ENCODE data around the gene MFNG. TPM values are rescaled to one million over a fixed set of nuclear protein-coding genes. Genes with fewer than 3 reads are reported as not detected.
"Not testable (repeated sequence)": the region's sequence is repeated elsewhere in the genome, so short reads cannot be mapped to it uniquely, and the experiment has no call there.

Gene MFNG, protein sequence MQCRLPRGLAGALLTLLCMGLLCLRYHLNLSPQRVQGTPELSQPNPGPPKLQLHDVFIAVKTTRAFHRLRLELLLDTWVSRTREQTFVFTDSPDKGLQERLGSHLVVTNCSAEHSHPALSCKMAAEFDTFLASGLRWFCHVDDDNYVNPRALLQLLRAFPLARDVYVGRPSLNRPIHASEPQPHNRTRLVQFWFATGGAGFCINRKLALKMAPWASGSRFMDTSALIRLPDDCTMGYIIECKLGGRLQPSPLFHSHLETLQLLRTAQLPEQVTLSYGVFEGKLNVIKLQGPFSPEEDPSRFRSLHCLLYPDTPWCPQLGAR
- total RNA-seq = 1.2 and 2.6 TPM in 2 replicates
- 6.4 and 9.2 TPM in 2 replicates for polyA plus RNA-seq

DNA sequence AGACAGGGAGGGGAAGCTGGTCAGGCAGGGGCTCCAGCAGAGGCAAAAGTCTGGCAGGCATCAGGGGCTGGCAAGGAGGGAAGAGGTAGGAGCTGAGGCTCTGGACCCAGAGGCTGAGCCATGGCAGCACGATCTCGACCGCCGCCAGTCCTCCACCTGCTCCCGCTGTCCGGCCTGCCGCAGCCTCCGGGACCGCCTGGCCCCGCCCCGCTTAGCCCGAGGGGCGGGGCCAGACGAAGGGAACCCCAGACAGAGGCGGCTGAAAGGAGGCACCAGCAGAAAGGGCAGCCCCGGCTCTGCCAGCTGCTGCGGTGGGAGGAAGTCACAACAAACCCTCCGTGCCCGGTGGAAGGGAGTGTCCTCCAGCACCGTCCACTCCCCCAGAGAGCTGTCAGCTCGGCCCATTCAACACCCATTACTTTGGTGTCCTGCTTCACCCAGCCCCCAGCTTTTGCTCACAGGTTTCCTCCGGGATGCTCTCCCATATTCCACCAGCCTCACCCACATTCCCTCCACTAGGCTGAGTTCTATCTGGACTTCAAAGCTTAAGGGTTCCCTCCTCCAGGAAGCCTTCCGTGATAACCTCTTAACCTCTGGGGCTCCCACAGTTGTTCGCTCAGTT, at the start of gene MFNG:
Gene MFNG (minus strand): TSS at position 161 of the 622 bp plus-strand sequence. CDS start 207 bp downstream, outside the sequence.
- no peaks in the 10 kb centered on the region for H3K9me3 ChIP-seq (ENCODE audit: low read depth)
- TF ChIP-seq, protein P1, sequence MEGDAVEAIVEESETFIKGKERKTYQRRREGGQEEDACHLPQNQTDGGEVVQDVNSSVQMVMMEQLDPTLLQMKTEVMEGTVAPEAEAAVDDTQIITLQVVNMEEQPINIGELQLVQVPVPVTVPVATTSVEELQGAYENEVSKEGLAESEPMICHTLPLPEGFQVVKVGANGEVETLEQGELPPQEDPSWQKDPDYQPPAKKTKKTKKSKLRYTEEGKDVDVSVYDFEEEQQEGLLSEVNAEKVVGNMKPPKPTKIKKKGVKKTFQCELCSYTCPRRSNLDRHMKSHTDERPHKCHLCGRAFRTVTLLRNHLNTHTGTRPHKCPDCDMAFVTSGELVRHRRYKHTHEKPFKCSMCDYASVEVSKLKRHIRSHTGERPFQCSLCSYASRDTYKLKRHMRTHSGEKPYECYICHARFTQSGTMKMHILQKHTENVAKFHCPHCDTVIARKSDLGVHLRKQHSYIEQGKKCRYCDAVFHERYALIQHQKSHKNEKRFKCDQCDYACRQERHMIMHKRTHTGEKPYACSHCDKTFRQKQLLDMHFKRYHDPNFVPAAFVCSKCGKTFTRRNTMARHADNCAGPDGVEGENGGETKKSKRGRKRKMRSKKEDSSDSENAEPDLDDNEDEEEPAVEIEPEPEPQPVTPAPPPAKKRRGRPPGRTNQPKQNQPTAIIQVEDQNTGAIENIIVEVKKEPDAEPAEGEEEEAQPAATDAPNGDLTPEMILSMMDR (IDR thresholded peaks at IDR 0.05; ENCODE audit: low read depth, low read length) = no peak
- H3K4me1 ChIP-seq (ENCODE audit: low read depth) = peaks cover 40% of the 10 kb centered on the region
- no peaks in the 10 kb centered on the region for H3K27me3 ChIP-seq
- peak; percentile 25 to 71 for DNase-seq (ENCODE audit: low read depth in 1 of 2, low spot score in 1 of 2)
- no peaks in the 10 kb centered on the region for H3K36me3 ChIP-seq
- no peak within 1 kb of the TSS for H3K4me3 ChIP-seq
- H3K27ac ChIP-seq = no peak within 1 kb of the TSS

DNA sequence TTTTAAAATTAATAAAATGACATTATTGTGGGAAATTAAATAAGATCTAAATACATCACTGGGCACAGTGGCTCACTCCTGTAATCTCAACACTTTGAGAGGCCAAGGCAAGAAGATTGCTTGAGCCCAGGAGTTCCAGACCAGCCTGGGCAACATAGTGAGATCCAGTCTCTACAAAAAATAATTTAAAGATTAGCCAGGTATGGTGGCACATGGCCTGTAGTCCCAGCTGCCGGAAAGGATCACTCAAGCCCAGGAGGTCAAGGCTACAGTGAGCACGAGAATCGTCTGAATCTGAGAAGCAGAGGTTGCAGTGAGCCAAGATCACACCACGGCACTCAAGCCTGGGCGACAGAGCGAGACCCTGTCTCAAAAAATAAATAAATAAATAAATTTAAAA, 49.0 kb upstream of the MFNG start:
- Histone ChIP-seq H3K36me3 (no peaks in the 10 kb centered on the region), H3K4me3 (no peak overlapping the region), H3K27me3 (no peaks in the 10 kb centered on the region), H3K4me1 (ENCODE audit: low read depth) (peaks cover 3% of the 10 kb centered on the region), H3K9me3 (ENCODE audit: low read depth) (no peaks in the 10 kb centered on the region), H3K27ac (no peak overlapping the region)
- DNase-seq (ENCODE audit: low read depth in 1 of 2, low spot score in 1 of 2) = no peak
- TF ChIP-seq, protein P1 (IDR thresholded peaks at IDR 0.05; ENCODE audit: low read depth, low read length) = no peak

DNA sequence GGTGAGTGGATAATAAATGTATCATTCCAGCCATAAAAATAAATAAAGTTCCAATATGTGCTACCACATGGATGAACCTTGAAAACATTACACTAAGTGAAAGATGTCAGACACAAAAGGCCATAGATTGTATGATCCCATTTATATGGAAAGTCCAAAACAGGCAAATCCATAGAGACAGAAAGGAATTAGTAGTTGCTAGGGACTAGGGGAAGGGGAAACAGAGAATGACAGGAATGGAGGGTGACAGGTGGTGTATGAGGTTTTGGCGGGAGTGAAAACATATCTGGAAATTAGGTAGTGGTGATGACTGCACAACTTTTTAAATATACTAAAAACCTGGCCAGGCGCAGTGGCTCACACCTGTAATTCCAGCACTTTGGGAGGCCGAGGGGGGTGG, 48.3 kb upstream of the MFNG start:
- no peaks in the 10 kb centered on the region for H3K9me3 ChIP-seq (ENCODE audit: low read depth)
- no peak overlapping the region for H3K4me3 ChIP-seq
- no peak for DNase-seq (ENCODE audit: low read depth in 1 of 2, low spot score in 1 of 2)
- peaks cover 3% of the 10 kb centered on the region for H3K4me1 ChIP-seq (ENCODE audit: low read depth)
- TF ChIP-seq, protein P1 (IDR thresholded peaks at IDR 0.05; ENCODE audit: low read depth, low read length) = no peak
- no peaks in the 10 kb centered on the region for H3K27me3 ChIP-seq
- H3K36me3 ChIP-seq = no peaks in the 10 kb centered on the region
- no peak overlapping the region for H3K27ac ChIP-seq

DNA sequence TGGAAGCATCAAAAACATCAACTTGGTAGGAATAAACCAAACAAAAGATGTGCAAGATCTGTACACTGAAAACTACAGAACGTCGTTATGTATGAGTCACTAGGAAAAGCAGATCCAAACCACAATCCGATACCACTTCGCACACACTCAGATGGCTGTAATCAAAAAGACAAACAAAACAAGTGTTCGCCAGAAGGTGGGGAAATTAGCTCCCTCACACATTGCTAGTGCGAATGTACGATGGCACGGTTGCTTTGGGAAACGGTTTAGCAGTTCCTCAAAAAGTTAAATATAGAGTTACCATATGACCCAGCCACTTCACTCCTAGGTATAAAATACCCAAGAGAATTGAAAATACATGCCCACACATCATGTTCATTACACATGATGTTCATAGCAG, 47.8 kb upstream of the MFNG start:
- TF ChIP-seq, protein P1 (IDR thresholded peaks at IDR 0.05; ENCODE audit: low read depth, low read length) = no peak
- DNase-seq (ENCODE audit: low read depth in 1 of 2, low spot score in 1 of 2) = peak in 1 of 2 donors; percentile 88
- peaks cover 1% of the 10 kb centered on the region for H3K4me1 ChIP-seq (ENCODE audit: low read depth)
- H3K27ac ChIP-seq = no peak overlapping the region
- no peaks in the 10 kb centered on the region for H3K27me3 ChIP-seq
- no peak overlapping the region for H3K4me3 ChIP-seq
- H3K36me3 ChIP-seq = no peaks in the 10 kb centered on the region
- no peaks in the 10 kb centered on the region for H3K9me3 ChIP-seq (ENCODE audit: low read depth)

DNA sequence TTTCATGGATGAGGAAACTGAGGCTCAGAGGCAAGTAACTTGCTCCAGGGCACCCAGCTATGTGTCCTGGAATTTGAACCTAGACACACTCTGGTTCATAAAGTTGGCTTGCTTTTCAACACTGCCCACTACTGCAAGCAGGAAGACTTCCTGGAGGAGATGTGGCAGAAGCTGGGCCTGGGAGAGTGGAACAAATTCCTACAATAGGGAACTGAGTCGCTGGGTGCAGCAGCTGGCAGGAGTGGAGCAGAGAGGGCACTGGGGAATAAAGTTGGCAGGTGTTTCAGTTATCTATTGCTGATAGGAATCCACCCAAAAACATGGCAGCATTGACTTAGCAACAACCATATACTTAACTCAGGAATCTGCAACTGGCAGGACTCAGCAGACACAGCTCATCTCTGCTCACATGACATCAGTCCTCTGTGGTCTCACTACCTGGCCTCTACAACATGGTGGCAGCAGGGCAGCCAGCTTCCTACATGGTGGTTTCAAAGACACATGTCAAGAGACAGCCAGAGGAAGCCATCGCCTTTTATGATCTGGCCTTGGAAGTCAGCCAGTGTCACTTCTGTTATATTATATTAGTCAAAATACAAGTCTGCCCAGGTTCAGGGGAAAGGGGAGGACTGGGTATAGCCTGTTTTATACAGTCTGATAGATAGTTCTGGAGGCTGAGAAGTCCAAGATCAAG, 43.6 kb upstream of the MFNG start:
- H3K9me3 ChIP-seq (ENCODE audit: low read depth) = no peaks in the 10 kb centered on the region

DNA sequence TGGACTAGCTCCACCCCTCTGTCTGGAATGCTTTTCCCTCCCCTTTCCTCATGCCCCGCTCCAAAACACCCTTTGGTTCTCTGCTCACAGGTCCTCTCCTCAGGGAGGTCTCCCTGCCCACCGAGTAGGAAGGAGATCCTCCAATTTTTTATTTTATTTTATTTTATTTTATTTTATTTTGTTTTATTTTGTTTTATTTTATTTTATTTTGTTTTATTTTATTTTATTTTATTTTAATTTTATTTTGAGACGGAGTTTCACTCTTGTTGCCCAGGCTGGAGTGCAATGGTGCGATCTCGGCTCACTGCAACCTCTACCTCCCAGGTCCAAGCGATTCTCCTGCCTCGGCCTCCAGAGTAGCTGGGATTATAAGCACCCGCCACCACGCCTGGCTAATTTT, 41.8 kb upstream of the MFNG start:
- not testable (repeated sequence) for DNase-seq (ENCODE audit: low read depth in 1 of 2, low spot score in 1 of 2); H3K4me1 ChIP-seq (ENCODE audit: low read depth); H3K4me3 ChIP-seq; H3K9me3 ChIP-seq (ENCODE audit: low read depth); H3K27me3 ChIP-seq; H3K27ac ChIP-seq; H3K36me3 ChIP-seq

More for the DNA sequence above, 43.6 kb upstream of the MFNG start:
- Histone ChIP-seq H3K4me3 (no peak overlapping the region), H3K4me1 (ENCODE audit: low read depth) (no peaks in the 10 kb centered on the region), H3K36me3 (no peaks in the 10 kb centered on the region), H3K27me3 (no peaks in the 10 kb centered on the region), H3K27ac (no peak overlapping the region)
- TF ChIP-seq, protein P1 (IDR thresholded peaks at IDR 0.05; ENCODE audit: low read depth, low read length) = no peak
- no peak for DNase-seq (ENCODE audit: low read depth in 1 of 2, low spot score in 1 of 2)

DNA sequence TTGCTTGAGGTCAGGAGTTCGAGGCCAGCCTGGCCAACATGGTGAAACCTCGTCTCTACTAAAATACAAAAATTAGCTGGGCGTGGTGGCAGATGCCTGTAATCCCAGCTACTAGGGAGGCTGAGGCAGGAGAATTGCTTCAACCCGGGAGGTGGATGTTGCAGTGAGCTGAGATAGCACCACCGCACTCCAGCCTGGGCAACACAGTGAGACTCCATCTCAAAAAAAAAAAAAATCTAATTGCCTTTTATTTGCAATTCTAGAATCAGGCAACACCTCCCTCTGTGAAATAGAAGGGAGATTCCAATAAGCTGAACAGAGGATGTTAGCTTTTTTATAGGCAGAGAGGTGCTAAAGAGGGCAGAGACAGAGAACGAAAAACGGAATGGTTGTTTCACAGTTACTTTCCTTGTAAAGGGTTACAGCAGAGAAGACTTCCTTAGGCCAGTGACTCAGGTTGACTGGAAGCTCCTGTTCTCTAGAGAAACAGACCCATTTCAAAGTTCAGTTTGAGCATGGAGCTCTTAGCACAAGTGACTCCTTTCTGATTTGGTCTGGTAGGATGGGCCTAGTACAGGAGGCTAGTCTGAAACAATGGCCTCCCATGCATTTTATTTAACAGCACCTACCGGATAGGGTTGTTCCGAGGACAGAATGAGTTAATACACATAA, 41.0 kb upstream of the MFNG start:
- not testable (repeated sequence) for H3K27me3 ChIP-seq; H3K27ac ChIP-seq; H3K9me3 ChIP-seq (ENCODE audit: low read depth); DNase-seq (ENCODE audit: low read depth in 1 of 2, low spot score in 1 of 2); H3K36me3 ChIP-seq; H3K4me3 ChIP-seq; H3K4me1 ChIP-seq (ENCODE audit: low read depth)

All from cardiac muscle cell (in vitro differentiated cells and primary cell).